GM23248 (cell line): ENCODE data around the gene NID2.

ENCODE experiments used
- EZH2 ChIP-seq: fragments of 200-600 bp; sonication (generic); IDR thresholded peaks from 2 replicates; pipeline ENCODE4 v1.6.1; 2018; ENCODE audit warnings: antibody characterized with exemption, mild to moderate bottlenecking; ENCODE audit not compliant: insufficient read depth, poor library complexity, severe bottlenecking
- EZH2phosphoT487 ChIP-seq: fragments of 200-600 bp; sonication (generic); IDR thresholded peaks from 2 replicates; pipeline ENCODE4 v1.6.1; 2018; ENCODE audit warnings: antibody characterized with exemption, moderate library complexity, mild to moderate bottlenecking, low read depth; ENCODE audit not compliant: insufficient read depth

DNA sequence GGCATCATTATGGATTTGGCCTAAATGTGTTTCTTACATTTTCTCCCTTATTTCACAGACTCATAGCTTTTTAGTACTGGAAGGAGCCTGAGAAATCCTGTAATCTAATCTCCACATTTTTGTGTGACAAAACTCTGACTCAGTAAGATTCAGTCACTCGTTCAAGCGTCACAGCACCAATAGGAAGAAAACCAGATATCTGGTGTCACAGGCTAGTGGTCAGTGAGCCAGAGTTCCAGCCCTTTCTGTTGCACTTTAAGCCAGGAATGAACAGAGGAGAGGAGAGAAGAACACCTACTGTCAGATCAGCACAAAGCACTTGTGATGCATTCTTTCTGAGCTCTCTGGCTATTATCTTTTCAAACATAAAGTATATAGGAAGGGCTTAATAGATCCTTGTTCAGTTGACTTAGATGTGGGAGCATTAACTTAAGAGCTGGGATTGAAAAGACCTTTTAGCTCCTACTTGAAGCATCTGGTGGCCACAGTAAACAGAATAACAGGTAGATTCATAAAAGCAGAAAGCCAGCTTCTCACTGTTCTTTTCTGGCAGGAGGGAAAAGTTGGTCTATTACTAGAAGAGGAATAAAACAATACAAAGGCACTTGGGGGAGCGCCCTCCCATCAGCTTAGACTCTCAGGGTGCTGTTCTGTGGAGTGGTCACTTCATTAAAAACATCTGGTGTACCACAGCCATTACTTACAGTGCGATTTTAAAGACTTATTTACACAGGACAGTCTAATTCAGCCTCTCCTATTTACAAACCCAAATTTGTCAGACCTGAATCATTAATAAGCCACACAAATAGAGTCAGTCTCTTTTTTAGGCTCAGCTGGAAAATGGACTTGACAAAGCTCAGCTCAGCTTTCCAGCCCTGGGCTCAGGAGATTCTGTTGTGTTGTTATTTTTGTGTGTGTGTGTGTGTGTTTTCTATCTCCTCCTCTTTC is 12.2 kb upstream of the NID2 start:
- TF ChIP-seq EZH2 (no peak), EZH2phosphoT487 (no peak)
